Loucy (cell line): Measurements from ENCODE around the gene DUSP28.

Experiments used
- H2AFZ ChIP-seq: fragments of 200-600 bp; sonication (generic); 2 replicates; pipeline ENCODE4 v1.6.0; 2016; ENCODE audit warnings: antibody characterized with exemption, mild to moderate bottlenecking, low read length, moderate library complexity
- H3F3A ChIP-seq: fragments of 200-600 bp; 2 replicates; pipeline ENCODE4 v1.6.0; 2016; ENCODE audit warnings: antibody characterized with exemption, low read depth, mild to moderate bottlenecking
- H3K27me3 ChIP-seq: fragments of 200-600 bp; sonication (generic); 2 replicates; pipeline ENCODE4 v1.6.1; 2014; ENCODE audit warnings: low read length, mild to moderate bottlenecking; ENCODE audit not compliant: insufficient read depth, poor library complexity, severe bottlenecking
- H3K36me3 ChIP-seq: fragments of 200-600 bp; sonication (generic); 2 replicates; pipeline ENCODE4 v1.6.1; 2016; ENCODE audit warnings: low read length; ENCODE audit not compliant: insufficient read depth
- H3K4me1 ChIP-seq: fragments of 200-600 bp; sonication (generic); 2 replicates; pipeline ENCODE4 v1.5.1; 2014; ENCODE audit warnings: low read length, mild to moderate bottlenecking; ENCODE audit not compliant: insufficient read depth, poor library complexity, severe bottlenecking
- H3K4me2 ChIP-seq: fragments of 200-600 bp; sonication (generic); 2 replicates; pipeline ENCODE4 v1.6.0; 2014; ENCODE audit warnings: antibody characterized with exemption, low read length, low read depth, mild to moderate bottlenecking; ENCODE audit not compliant: poor library complexity, severe bottlenecking
- H3K4me3 ChIP-seq: fragments of 200-600 bp; sonication (generic); 2 replicates; pipeline ENCODE4 v1.5.1; 2014; ENCODE audit warnings: low read length, mild to moderate bottlenecking, mixed read lengths; ENCODE audit not compliant: poor library complexity, severe bottlenecking
- H3K79me2 ChIP-seq: fragments of 200-600 bp; sonication (generic); 2 replicates; pipeline ENCODE4 v1.6.1; 2014; ENCODE audit warnings: low read length; ENCODE audit not compliant: insufficient read depth
- H3K9ac ChIP-seq: fragments of 200-600 bp; sonication (generic); 2 replicates; pipeline ENCODE4 v1.6.0; 2014; ENCODE audit warnings: mild to moderate bottlenecking, low read depth, low read length, moderate library complexity; ENCODE audit not compliant: poor library complexity, severe bottlenecking
- H3K9me2 ChIP-seq: fragments of 200-600 bp; sonication (generic); replicated peaks from 2 replicates; pipeline ENCODE4 v1.6.1; 2016; ENCODE audit warnings: low read depth, low read length, mixed read lengths
- H3K9me3 ChIP-seq: fragments of 200-600 bp; sonication (generic); 2 replicates; pipeline ENCODE4 v1.6.1; 2014; ENCODE audit warnings: mild to moderate bottlenecking, antibody characterized with exemption, low read length, low read depth; ENCODE audit not compliant: insufficient read depth
- H4K20me1 ChIP-seq: fragments of 200-600 bp; sonication (generic); 2 replicates; pipeline ENCODE4 v1.6.0; 2014; ENCODE audit warnings: antibody characterized with exemption, low read length, mild to moderate bottlenecking; ENCODE audit not compliant: insufficient read depth, poor library complexity, severe bottlenecking
- CTCF ChIP-seq: fragments of 200-600 bp; sonication (generic); conservative IDR thresholded peaks from 2 replicates; pipeline ENCODE4 v1.5.1; 2014; ENCODE audit warnings: mild to moderate bottlenecking, antibody characterized with exemption, low read length
- EZH2phosphoT487 ChIP-seq: fragments of 200-600 bp; IDR thresholded peaks from 2 replicates; pipeline ENCODE4 v1.6.1; 2018; ENCODE audit warnings: antibody characterized with exemption, mild to moderate bottlenecking, moderate library complexity, borderline replicate concordance

Gene DUSP28

DNA sequence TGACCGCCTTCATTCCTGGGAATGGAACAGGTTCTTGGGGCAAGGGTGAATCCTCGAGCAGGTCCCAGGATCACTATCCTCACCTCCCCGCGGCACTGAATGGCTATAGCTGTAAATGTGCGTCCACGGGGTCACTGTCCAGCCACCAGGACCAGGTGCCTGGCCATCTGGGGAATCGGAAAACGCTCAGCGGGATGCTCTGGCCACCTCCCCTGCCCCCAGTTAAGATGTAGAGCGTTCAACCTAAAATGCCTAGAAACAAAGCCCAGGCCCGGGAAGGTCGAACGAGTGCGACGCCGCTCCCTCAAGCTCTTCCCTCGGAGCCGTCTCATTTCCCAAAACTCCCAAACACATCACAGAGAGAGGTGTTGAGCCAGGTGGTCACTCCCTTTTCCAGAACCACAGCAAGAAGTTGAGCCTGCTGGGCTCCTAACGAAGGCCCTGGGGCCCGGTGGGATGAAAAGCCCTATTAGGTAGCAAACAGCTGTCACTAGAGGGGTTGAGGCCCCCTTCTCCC lies 25.6 kb downstream of the DUSP28 start:
- peak overlapping the region; percentile 86 for H3K9ac ChIP-seq
- no peaks in the 10 kb centered on the region for H3K9me2 ChIP-seq
- H3K9me3 ChIP-seq: no peaks in the 10 kb centered on the region
- peak overlapping the region; percentile 99 for H3K4me3 ChIP-seq
- peaks cover 70% of the 10 kb centered on the region for H3K79me2 ChIP-seq
- H4K20me1 ChIP-seq: peaks cover 45% of the 10 kb centered on the region
- peaks cover 46% of the 10 kb centered on the region for H3K4me1 ChIP-seq
- H3K27me3 ChIP-seq: no peaks in the 10 kb centered on the region
- peak overlapping the region; percentile 98 for H3K4me2 ChIP-seq
- no peaks in the 10 kb centered on the region; the same call in 1 of the 2 replicates for H3K36me3 ChIP-seq
- H2AFZ ChIP-seq: peak overlapping the region; percentile 97; the same call in 1 of the 2 replicates
- H3F3A ChIP-seq: no peaks in the 10 kb centered on the region
- TF ChIP-seq CTCF: no peak

GRCh38 chr2:240586198-240586918 lies 26.2 kb downstream of the DUSP28 start, which contains the start of gene CAPN10:
CAPN10 (plus strand) TSS chr2:240586734; CDS start chr2:240586912, 178 bp downstream.
- H2AFZ ChIP-seq: peak within 1 kb of the TSS; percentile 97
- no peaks in the 10 kb centered on the region for H3K9me2 ChIP-seq
- H3K4me1 ChIP-seq: peaks cover 46% of the 10 kb centered on the region
- H4K20me1 ChIP-seq: peaks cover 45% of the 10 kb centered on the region
- H3K27me3 ChIP-seq: no peaks in the 10 kb centered on the region
- H3K4me2 ChIP-seq: peak within 1 kb of the TSS; percentile 98
- H3K4me3 ChIP-seq: peak within 1 kb of the TSS; percentile 99
- no peaks in the 10 kb centered on the region for H3K9me3 ChIP-seq
- TF ChIP-seq CTCF (no peak), EZH2phosphoT487 (no peak)
- no peaks in the 10 kb centered on the region for H3F3A ChIP-seq
- peaks cover 77% of the 10 kb centered on the region for H3K79me2 ChIP-seq
- peak within 1 kb of the TSS; percentile 86 for H3K9ac ChIP-seq
- peaks cover 3% of the 10 kb centered on the region; the same call in 1 of the 2 replicates for H3K36me3 ChIP-seq

- Histone ChIP-seq H2AFZ (peak overlapping the region; percentile 35; the same call in 1 of the 2 replicates), H3K9me2 (no peaks in the 10 kb centered on the region), H3K9ac (peak overlapping the region; percentile 86), H3F3A (no peaks in the 10 kb centered on the region), H4K20me1 (peaks cover 45% of the 10 kb centered on the region), H3K9me3 (no peaks in the 10 kb centered on the region), H3K4me2 (peak overlapping the region; percentile 97), H3K27me3 (no peaks in the 10 kb centered on the region), H3K36me3 (peaks cover 3% of the 10 kb centered on the region; the same call in 1 of the 2 replicates), H3K4me3 (peak overlapping the region; percentile 99), H3K4me1 (peaks cover 46% of the 10 kb centered on the region), H3K79me2 (peaks cover 85% of the 10 kb centered on the region)
- TF ChIP-seq EZH2phosphoT487 (no peak), CTCF (no peak)
These were observed 27.0 kb downstream of the DUSP28 start for GRCh38 chr2:240586919-240587800.
